ENCODE measurements around the gene ESCO1.
"Not testable (repeated sequence)": the region's sequence is repeated elsewhere in the genome, so short reads cannot be mapped to it uniquely, and the experiment has no call there.

The ESCO1 gene

GRCh38 chr18:21600526-21601410 is at the start of gene ESCO1:
Gene ESCO1, minus strand, starts transcription at chr18:21600704. Its CDS starts 25,861 bp downstream, at chr18:21574843.
- Histone ChIP-seq H3K4me3 (ENCODE audit: low read depth, low read length) (peak within 1 kb of the TSS; percentile 99), H3K36me3 (replicated peaks) (no peaks in the 10 kb centered on the region), H3K27ac (peak within 1 kb of the TSS; percentile 87), H3K27me3 (replicated peaks) (no peaks in the 10 kb centered on the region)
- in situ Hi-C loops (cut with HindIII; ENCODE audit: low pct_ligation_motif_present, low sequenced_read_pairs) = no loop called here
- DNase-seq = peak; percentile 98
- TF ChIP-seq CTCF (IDR thresholded peaks at IDR 0.05; ENCODE audit: low read depth, low read length, missing control alignments) = peak; percentile 77

- H3K36me3 ChIP-seq (replicated peaks); H3K27me3 ChIP-seq (replicated peaks); H3K27ac ChIP-seq; in situ Hi-C loops (cut with HindIII; ENCODE audit: low pct_ligation_motif_present, low sequenced_read_pairs); H3K4me3 ChIP-seq (ENCODE audit: low read depth, low read length); DNase-seq: not testable (repeated sequence)
Observed at GRCh38 chr18:21640375-21640774, 39.9 kb upstream of the ESCO1 start.

GRCh38 chr18:21638822-21639221 is 38.3 kb upstream of the ESCO1 start:
- no peaks in the 10 kb centered on the region for H3K36me3 ChIP-seq (replicated peaks)
- no peak for DNase-seq
- TF ChIP-seq CTCF (IDR thresholded peaks at IDR 0.05; ENCODE audit: low read depth, low read length, missing control alignments) = no peak
- H3K27me3 ChIP-seq (replicated peaks) = no peaks in the 10 kb centered on the region
- H3K4me3 ChIP-seq (ENCODE audit: low read depth, low read length) = no peak overlapping the region
- H3K27ac ChIP-seq = no peak overlapping the region
- in situ Hi-C loops (cut with HindIII; ENCODE audit: low pct_ligation_motif_present, low sequenced_read_pairs) = no loop called here

GRCh38 chr18:21636769-21637168 is 36.3 kb upstream of the ESCO1 start:
- no peak overlapping the region for H3K4me3 ChIP-seq (ENCODE audit: low read depth, low read length)
- H3K27me3 ChIP-seq (replicated peaks) = no peaks in the 10 kb centered on the region
- in situ Hi-C loops (cut with HindIII; ENCODE audit: low pct_ligation_motif_present, low sequenced_read_pairs) = no loop called here
- no peak overlapping the region for H3K27ac ChIP-seq
- DNase-seq = no peak
- peaks cover 2% of the 10 kb centered on the region for H3K36me3 ChIP-seq (replicated peaks)
- TF ChIP-seq CTCF (IDR thresholded peaks at IDR 0.05; ENCODE audit: low read depth, low read length, missing control alignments) = no peak

GRCh38 chr18:21634588-21635199 is 34.2 kb upstream of the ESCO1 start:
- H3K27me3 ChIP-seq (replicated peaks) = no peaks in the 10 kb centered on the region
- no peak overlapping the region for H3K4me3 ChIP-seq (ENCODE audit: low read depth, low read length)
- peaks cover 7% of the 10 kb centered on the region for H3K36me3 ChIP-seq (replicated peaks)
- no peak for TF ChIP-seq CTCF (IDR thresholded peaks at IDR 0.05; ENCODE audit: low read depth, low read length, missing control alignments)
- H3K27ac ChIP-seq = no peak overlapping the region
- DNase-seq = no peak
- in situ Hi-C loops (cut with HindIII; ENCODE audit: low pct_ligation_motif_present, low sequenced_read_pairs) = no loop called here

- no peak overlapping the region for H3K4me3 ChIP-seq (ENCODE audit: low read depth, low read length)
Observed at GRCh38 chr18:21632393-21632792, 31.9 kb upstream of the ESCO1 start.

More at GRCh38 chr18:21632393-21632792, 31.9 kb upstream of the ESCO1 start:
- Histone ChIP-seq H3K36me3 (replicated peaks) (peaks cover 16% of the 10 kb centered on the region), H3K27me3 (replicated peaks) (no peaks in the 10 kb centered on the region), H3K27ac (no peak overlapping the region)
- in situ Hi-C loops (cut with HindIII; ENCODE audit: low pct_ligation_motif_present, low sequenced_read_pairs) = no loop called here
- no peak for TF ChIP-seq CTCF (IDR thresholded peaks at IDR 0.05; ENCODE audit: low read depth, low read length, missing control alignments)
- DNase-seq = no peak

All from brain microvascular endothelial cell (primary cell).